Vagina (tissue), 2 donors: ENCODE measurements around the gene SLC27A2. TPM values are rescaled to one million over a fixed set of nuclear protein-coding genes. Genes with fewer than 3 reads are reported as not detected.
A peak's percentile ranks its signal among the peaks of the same experiment; 100 is the strongest.

Experiments
- DNase-seq, 2 donors: peaks; one replicate each; pipeline ENCODE4 v3.0.0-alpha.2; 2017; ENCODE audit errors: extremely low spot score in 2 of 2
- H3K27ac ChIP-seq: fragments of 200-600 bp; sonication (generic); one replicate; pipeline ENCODE4 v1.5.1; 2019
- H3K27me3 ChIP-seq: fragments of 200-600 bp; sonication (generic); one replicate; pipeline ENCODE4 v1.5.1; 2019
- H3K36me3 ChIP-seq, 2 donors: fragments of 200-600 bp; sonication (generic); one replicate each; pipeline ENCODE4 v1.5.1; 2017 to 2019
- H3K4me1 ChIP-seq: fragments of 200-600 bp; sonication (generic); one replicate; pipeline ENCODE4 v1.5.1; 2019
- H3K4me3 ChIP-seq, 2 donors: fragments of 200-600 bp; sonication (generic); 1 replicate in 1 of 2; 2 replicates in 1 of 2; pipeline ENCODE4 v1.5.1; 2016 to 2019
- H3K9me3 ChIP-seq: fragments of 200-600 bp; sonication (generic); one replicate; pipeline ENCODE4 v1.5.1; 2019
- CTCF ChIP-seq, 3 experiments: fragments of 450-650 bp in 2 of 3; fragments of 200-600 bp in 1 of 3; sonication (generic) in 1 of 3; IDR thresholded peaks; one replicate each; pipeline ENCODE4 v1.5.1; 2017 to 2019; ENCODE audit warnings: antibody characterized with exemption in 3 of 3, mild to moderate bottlenecking in 2 of 3, moderate library complexity in 2 of 3
- POLR2A ChIP-seq, 2 donors: fragments of 450-650 bp; IDR thresholded peaks; one replicate each; pipeline ENCODE4 v1.6.1; 2017; ENCODE audit warnings: antibody characterized with exemption in 2 of 2, mild to moderate bottlenecking in 2 of 2, moderate library complexity in 2 of 2
- POLR2AphosphoS5 ChIP-seq, 2 donors: sonication (generic); formaldehyde crosslinking; IDR thresholded peaks; one replicate each; pipeline ENCODE4 v1.9.0; 2017; ENCODE audit warnings: antibody characterized with exemption in 2 of 2, mild to moderate bottlenecking in 2 of 2, low read depth in 1 of 2; ENCODE audit not compliant: insufficient read depth in 1 of 2
- intact Hi-C: fragments of 100-400 bp; cut with DNase I; formaldehyde crosslinking; loops from one replicate; pipeline ENCODE4 v1.15.1; 2023
- total RNA-seq: library from RNA; depleted of rRNA; stranded (reverse); fragments of >200 nt; gene quantifications from one replicate; pipeline ENCODE4 v1.2.3, GENCODE V29; 2016

SLC27A2 gene
- total RNA-seq, 1 donor from 2014 or later: 3.2 TPM

GRCh38 chr15:50247819-50248655 lies 66.0 kb downstream of the SLC27A2 start:
- Histone ChIP-seq H3K4me1 (no peaks in the 10 kb centered on the region), H3K27me3 (no peaks in the 10 kb centered on the region), H3K36me3 (no peaks in the 10 kb centered on the region), H3K4me3 (no peak overlapping the region), H3K9me3 (no peaks in the 10 kb centered on the region), H3K27ac (no peak overlapping the region)
- peak in 1 of 2 donors; percentile 78 for DNase-seq
- TF ChIP-seq POLR2AphosphoS5 (IDR thresholded peaks at IDR 0.05; ENCODE audit: insufficient read depth in 1 of 2, low read depth in 1 of 2): no peak
- no peak for TF ChIP-seq POLR2A (IDR thresholded peaks at IDR 0.05)
- no peak for TF ChIP-seq CTCF (IDR thresholded peaks at IDR 0.05)
- intact Hi-C loops: no loop called here

GRCh38 chr15:50248994-50249582 lies 67.1 kb downstream of the SLC27A2 start:
- Histone ChIP-seq H3K27me3 (no peaks in the 10 kb centered on the region), H3K9me3 (no peaks in the 10 kb centered on the region)

GRCh38 chr15:50249704-50250103 lies 67.7 kb downstream of the SLC27A2 start:
- no peak for TF ChIP-seq CTCF (IDR thresholded peaks at IDR 0.05)
- intact Hi-C loops: no loop called here
- no peaks in the 10 kb centered on the region for H3K9me3 ChIP-seq

More at GRCh38 chr15:50248994-50249582, 67.1 kb downstream of the SLC27A2 start:
- DNase-seq: no peak
- intact Hi-C loops: no loop called here
- Histone ChIP-seq H3K4me3 (no peak overlapping the region), H3K4me1 (no peaks in the 10 kb centered on the region), H3K36me3 (no peaks in the 10 kb centered on the region), H3K27ac (no peak overlapping the region)
- TF ChIP-seq POLR2A (IDR thresholded peaks at IDR 0.05) (no peak), CTCF (IDR thresholded peaks at IDR 0.05) (no peak), POLR2AphosphoS5 (IDR thresholded peaks at IDR 0.05; ENCODE audit: insufficient read depth in 1 of 2, low read depth in 1 of 2) (no peak)

GRCh38 chr15:50250760-50251394 lies 68.9 kb downstream of the SLC27A2 start:
- Histone ChIP-seq H3K36me3 (no peaks in the 10 kb centered on the region), H3K27ac (no peak overlapping the region), H3K9me3 (no peaks in the 10 kb centered on the region), H3K27me3 (no peaks in the 10 kb centered on the region), H3K4me1 (no peaks in the 10 kb centered on the region), H3K4me3 (no peak overlapping the region)
- TF ChIP-seq POLR2A (IDR thresholded peaks at IDR 0.05) (no peak), POLR2AphosphoS5 (IDR thresholded peaks at IDR 0.05; ENCODE audit: insufficient read depth in 1 of 2, low read depth in 1 of 2) (no peak)
- intact Hi-C loops: no loop called here
- peak in 1 of 2 donors; percentile 44 for DNase-seq

More at GRCh38 chr15:50249704-50250103, 67.7 kb downstream of the SLC27A2 start:
- H3K36me3 ChIP-seq: no peaks in the 10 kb centered on the region
- no peaks in the 10 kb centered on the region for H3K27me3 ChIP-seq
- H3K27ac ChIP-seq: no peak overlapping the region
- H3K4me1 ChIP-seq: no peaks in the 10 kb centered on the region
- DNase-seq: no peak
- no peak overlapping the region for H3K4me3 ChIP-seq

- intact Hi-C loops: no loop called here
- TF ChIP-seq POLR2AphosphoS5 (IDR thresholded peaks at IDR 0.05; ENCODE audit: insufficient read depth in 1 of 2, low read depth in 1 of 2): no peak
- no peak for TF ChIP-seq POLR2A (IDR thresholded peaks at IDR 0.05)
- TF ChIP-seq CTCF (IDR thresholded peaks at IDR 0.05): no peak
- Histone ChIP-seq H3K9me3 (no peaks in the 10 kb centered on the region), H3K27me3 (no peaks in the 10 kb centered on the region), H3K27ac (no peak overlapping the region), H3K4me1 (no peaks in the 10 kb centered on the region), H3K4me3 (no peak overlapping the region), H3K36me3 (no peaks in the 10 kb centered on the region)
- DNase-seq: peak in 1 of 2 donors; percentile 8
These were observed 69.7 kb downstream of the SLC27A2 start for GRCh38 chr15:50251638-50252182.
